ENCODE data around the gene PPP2R3A. TPM values are rescaled to one million over a fixed set of nuclear protein-coding genes. Genes with fewer than 3 reads are reported as not detected.

Gene PPP2R3A
- total and polyA plus RNA-seq, 12 donors = 2.1 to 23.1 (median 14.3) TPM

DNA sequence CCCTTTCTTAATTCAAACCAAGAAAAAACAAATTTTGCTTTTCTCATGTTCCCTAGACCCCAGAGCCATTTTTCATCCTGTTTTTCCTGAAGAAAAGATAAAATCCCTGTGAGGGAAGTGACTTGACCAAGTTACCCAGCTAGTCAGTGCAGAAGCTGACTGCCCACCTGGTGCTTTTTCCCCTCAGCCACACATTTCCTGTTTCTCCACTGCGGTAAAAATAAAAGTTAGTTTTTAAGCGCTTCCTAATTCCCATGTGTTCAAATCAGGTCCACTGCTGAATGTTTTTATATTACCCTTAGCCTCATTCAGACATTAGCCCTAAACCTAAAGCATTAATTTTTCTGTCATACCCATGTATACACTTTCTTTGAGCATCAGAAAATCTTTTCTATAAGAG, 26.1 kb downstream of the PPP2R3A start:
- 67 to 83% (median 71%) methylated on average over 2 of the region's 2 CpGs for WGBS, 4 donors
- intact Hi-C loops (cut with DNase I) = no loop called here
- peak overlapping the region in 1 of 5 donors; percentile 39 for H3K27ac ChIP-seq

DNA sequence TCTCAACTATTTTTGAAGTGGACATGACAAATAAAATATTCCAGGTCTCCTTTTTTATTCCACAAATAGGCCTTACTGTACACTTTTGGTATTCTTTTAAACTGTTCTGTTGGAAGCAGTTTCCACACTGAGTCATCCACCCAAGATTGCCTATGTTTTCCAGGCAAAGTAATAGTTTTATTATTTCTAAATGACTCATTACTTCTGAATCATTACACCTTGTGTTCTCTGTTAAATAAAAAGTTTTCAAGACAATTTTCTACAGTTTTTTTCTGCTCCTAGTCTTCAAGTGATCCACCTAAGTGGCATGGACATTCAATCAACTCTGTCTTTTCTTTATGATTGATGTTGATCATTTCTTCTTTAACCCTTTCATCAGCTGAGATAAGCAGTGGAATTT, 26.5 kb downstream of the PPP2R3A start:
- H3K27ac ChIP-seq = peak overlapping the region in 1 of 5 donors; percentile 39
- H3K9me3 ChIP-seq (replicated peaks in 1 of 3) = no peaks in the 10 kb centered on the region
- peak in 2 of 7 donors; percentile 16 to 42 for DNase-seq
- no peaks in the 10 kb centered on the region for H3K4me1 ChIP-seq (replicated peaks in 1 of 2)
- H3K36me3 ChIP-seq (replicated peaks in 1 of 2) = no peaks in the 10 kb centered on the region
- H3K4me3 ChIP-seq = no peak overlapping the region
- H3K27me3 ChIP-seq = no peaks in the 10 kb centered on the region
- no peak for TF ChIP-seq POLR2A (IDR thresholded peaks at IDR 0.05)
- TF ChIP-seq, protein P1, sequence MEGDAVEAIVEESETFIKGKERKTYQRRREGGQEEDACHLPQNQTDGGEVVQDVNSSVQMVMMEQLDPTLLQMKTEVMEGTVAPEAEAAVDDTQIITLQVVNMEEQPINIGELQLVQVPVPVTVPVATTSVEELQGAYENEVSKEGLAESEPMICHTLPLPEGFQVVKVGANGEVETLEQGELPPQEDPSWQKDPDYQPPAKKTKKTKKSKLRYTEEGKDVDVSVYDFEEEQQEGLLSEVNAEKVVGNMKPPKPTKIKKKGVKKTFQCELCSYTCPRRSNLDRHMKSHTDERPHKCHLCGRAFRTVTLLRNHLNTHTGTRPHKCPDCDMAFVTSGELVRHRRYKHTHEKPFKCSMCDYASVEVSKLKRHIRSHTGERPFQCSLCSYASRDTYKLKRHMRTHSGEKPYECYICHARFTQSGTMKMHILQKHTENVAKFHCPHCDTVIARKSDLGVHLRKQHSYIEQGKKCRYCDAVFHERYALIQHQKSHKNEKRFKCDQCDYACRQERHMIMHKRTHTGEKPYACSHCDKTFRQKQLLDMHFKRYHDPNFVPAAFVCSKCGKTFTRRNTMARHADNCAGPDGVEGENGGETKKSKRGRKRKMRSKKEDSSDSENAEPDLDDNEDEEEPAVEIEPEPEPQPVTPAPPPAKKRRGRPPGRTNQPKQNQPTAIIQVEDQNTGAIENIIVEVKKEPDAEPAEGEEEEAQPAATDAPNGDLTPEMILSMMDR (IDR thresholded peaks at IDR 0.05) = no peak
- intact Hi-C loops (cut with DNase I) = no loop called here

More for the DNA sequence above, 26.1 kb downstream of the PPP2R3A start:
- TF ChIP-seq, protein P1 (IDR thresholded peaks at IDR 0.05) = no peak
- TF ChIP-seq POLR2A (IDR thresholded peaks at IDR 0.05) = no peak
- Histone ChIP-seq H3K36me3 (replicated peaks in 1 of 2) (no peaks in the 10 kb centered on the region), H3K4me3 (no peak overlapping the region), H3K4me1 (replicated peaks in 1 of 2) (no peaks in the 10 kb centered on the region), H3K9me3 (replicated peaks in 1 of 3) (no peaks in the 10 kb centered on the region), H3K27me3 (no peaks in the 10 kb centered on the region)
- DNase-seq = no peak

DNA sequence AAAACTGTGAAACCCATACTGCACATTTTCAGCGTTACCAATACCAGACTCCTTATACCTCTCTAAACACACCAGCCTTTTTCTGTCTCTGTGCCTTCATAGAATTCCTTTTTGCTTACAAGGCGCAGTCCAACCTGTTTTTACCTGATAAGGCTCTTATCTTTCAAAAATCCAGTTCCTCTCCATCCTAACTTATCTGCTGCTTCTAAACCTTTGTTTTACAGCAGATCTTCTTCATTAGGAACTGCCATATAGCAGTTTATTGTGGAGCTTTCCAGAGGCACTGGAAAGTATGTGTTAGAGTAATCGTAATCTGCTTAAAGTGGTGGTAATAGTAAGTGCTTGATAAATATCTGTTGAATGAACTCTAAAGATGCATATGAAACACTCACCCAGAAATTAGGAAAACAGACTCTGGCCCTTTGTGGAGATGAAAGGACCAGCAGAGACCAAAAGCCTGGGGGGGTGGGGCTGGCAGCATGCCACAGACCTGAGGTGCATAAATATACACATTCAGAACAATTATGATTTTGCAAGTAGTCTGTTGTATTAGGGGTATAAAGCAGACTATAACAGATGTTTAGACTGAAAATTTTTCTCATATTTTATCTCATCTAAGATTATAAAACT, 29.3 kb downstream of the PPP2R3A start:
- H3K4me3 ChIP-seq = no peak overlapping the region
- DNase-seq = no peak
- H3K4me1 ChIP-seq (replicated peaks in 1 of 2) = no peaks in the 10 kb centered on the region
- WGBS, 4 donors = 91 to 95% (median 93%) methylated on average over 3 of the region's 3 CpGs
- intact Hi-C loops (cut with DNase I) = no loop called here
- no peaks in the 10 kb centered on the region for H3K27me3 ChIP-seq
- no peak overlapping the region for H3K27ac ChIP-seq
- TF ChIP-seq POLR2A (IDR thresholded peaks at IDR 0.05) = no peak
- TF ChIP-seq, protein P1 (IDR thresholded peaks at IDR 0.05) = no peak
- H3K36me3 ChIP-seq (replicated peaks in 1 of 2) = no peaks in the 10 kb centered on the region
- H3K9me3 ChIP-seq (replicated peaks in 1 of 3) = no peaks in the 10 kb centered on the region

DNA sequence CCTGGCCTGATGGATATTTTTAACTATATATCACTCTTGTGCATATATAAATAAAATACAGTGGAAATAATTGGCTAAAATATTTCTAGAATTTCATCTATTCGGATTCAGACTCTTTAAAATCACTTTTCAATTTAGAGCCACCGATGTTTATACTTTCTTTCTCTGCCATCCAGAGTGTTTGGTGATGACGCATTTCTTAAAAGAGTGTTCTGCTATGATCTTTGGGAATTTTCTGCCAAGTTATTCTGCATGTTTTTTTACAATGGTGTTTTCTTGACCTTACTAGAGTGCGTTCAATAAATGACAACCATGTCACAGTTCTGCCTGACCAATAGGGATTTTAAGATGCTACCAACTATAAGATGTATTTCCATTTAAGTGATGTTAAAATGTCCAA, 30.2 kb downstream of the PPP2R3A start:
- H3K4me3 ChIP-seq = no peak overlapping the region
- H3K27me3 ChIP-seq = no peaks in the 10 kb centered on the region
- 78 to 84% (median 82%) methylated on average over 4 of the region's 4 CpGs for WGBS, 4 donors
- no peaks in the 10 kb centered on the region for H3K36me3 ChIP-seq (replicated peaks in 1 of 2)
- intact Hi-C loops (cut with DNase I) = no loop called here
- TF ChIP-seq POLR2A (IDR thresholded peaks at IDR 0.05) = no peak
- TF ChIP-seq, protein P1 (IDR thresholded peaks at IDR 0.05) = no peak
- DNase-seq = no peak
- H3K9me3 ChIP-seq (replicated peaks in 1 of 3) = no peaks in the 10 kb centered on the region
- no peaks in the 10 kb centered on the region for H3K4me1 ChIP-seq (replicated peaks in 1 of 2)
- H3K27ac ChIP-seq = no peak overlapping the region
